Left ventricle myocardium inferior (tissue), 1 donor: ENCODE data around the gene SOBP. TPM values are rescaled to one million over a fixed set of nuclear protein-coding genes. Genes with fewer than 3 reads are reported as not detected.

Source experiments
- DNase-seq: peaks from one replicate; pipeline ENCODE4 v3.0.0-alpha.2; 2020
- H3K27ac ChIP-seq: fragments of 200-600 bp; replicated peaks from 2 replicates; pipeline ENCODE4 v1.8.0; 2021
- H3K27me3 ChIP-seq: fragments of 200-600 bp; 2 replicates; pipeline ENCODE4 v1.8.0; 2021; ENCODE audit warnings: low read depth
- H3K36me3 ChIP-seq: fragments of 200-600 bp; 2 replicates; pipeline ENCODE4 v1.8.0; 2021
- H3K4me1 ChIP-seq: fragments of 200-600 bp; 2 replicates; pipeline ENCODE4 v1.8.0; 2021
- H3K4me3 ChIP-seq: fragments of 200-600 bp; 2 replicates; pipeline ENCODE4 v1.8.0; 2021; ENCODE audit warnings: mild to moderate bottlenecking, moderate library complexity
- H3K9me3 ChIP-seq: fragments of 200-600 bp; replicated peaks from 2 replicates; pipeline ENCODE4 v1.8.0; 2021
- intact Hi-C: fragments of 100-400 bp; cut with micrococcal nuclease; formaldehyde crosslinking; loops from one replicate; pipeline ENCODE4 v1.11.0; 2022
- total RNA-seq: library from RNA; stranded (reverse); fragmentation: NEBNext Ultra II Directional; extraction: Animal tissue kit (Norgen Biotek cat#: 25700); gene quantifications from one replicate; pipeline ENCODE4 v1.2.1, GENCODE V29; 2021
- TF ChIP-seq, protein P1 (sequence below): fragments of 200-600 bp; IDR thresholded peaks from 2 replicates; pipeline ENCODE4 v1.8.0; 2021; ENCODE audit warnings: antibody characterized with exemption, mild to moderate bottlenecking, borderline replicate concordance
- donor health status: DM: no; HTN: yes; CAD: no; lungs with severe emphysema.

Gene SOBP
- total RNA-seq, 1 donor from 2014 or later: 22.9 TPM

DNA sequence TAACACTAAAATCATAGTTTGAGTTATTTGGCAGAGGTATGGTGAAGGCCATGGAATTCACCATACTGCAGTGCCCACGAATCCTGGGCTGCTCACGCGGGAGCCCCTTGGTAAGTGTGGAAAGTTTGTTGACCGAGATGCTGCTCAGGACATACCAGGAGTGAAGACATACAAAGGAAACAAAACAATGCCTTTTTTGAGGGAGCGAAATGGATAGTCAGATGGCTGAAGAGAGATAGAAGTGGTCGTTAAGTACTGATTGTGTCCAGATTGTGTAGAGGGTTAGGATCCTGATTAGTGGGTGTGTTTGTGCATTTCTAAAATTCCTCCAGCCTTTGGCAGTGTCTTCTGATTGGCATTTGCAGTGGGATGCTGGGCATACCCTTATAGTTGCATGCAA lies 83.0 kb downstream of the SOBP start:
- no peak for DNase-seq
- intact Hi-C loops: no loop called here
- Histone ChIP-seq H3K27ac (no peak overlapping the region), H3K9me3 (no peaks in the 10 kb centered on the region), H3K27me3 (no peaks in the 10 kb centered on the region), H3K4me1 (no peaks in the 10 kb centered on the region), H3K36me3 (peaks cover 11% of the 10 kb centered on the region), H3K4me3 (no peak overlapping the region)
- TF ChIP-seq, protein P1, sequence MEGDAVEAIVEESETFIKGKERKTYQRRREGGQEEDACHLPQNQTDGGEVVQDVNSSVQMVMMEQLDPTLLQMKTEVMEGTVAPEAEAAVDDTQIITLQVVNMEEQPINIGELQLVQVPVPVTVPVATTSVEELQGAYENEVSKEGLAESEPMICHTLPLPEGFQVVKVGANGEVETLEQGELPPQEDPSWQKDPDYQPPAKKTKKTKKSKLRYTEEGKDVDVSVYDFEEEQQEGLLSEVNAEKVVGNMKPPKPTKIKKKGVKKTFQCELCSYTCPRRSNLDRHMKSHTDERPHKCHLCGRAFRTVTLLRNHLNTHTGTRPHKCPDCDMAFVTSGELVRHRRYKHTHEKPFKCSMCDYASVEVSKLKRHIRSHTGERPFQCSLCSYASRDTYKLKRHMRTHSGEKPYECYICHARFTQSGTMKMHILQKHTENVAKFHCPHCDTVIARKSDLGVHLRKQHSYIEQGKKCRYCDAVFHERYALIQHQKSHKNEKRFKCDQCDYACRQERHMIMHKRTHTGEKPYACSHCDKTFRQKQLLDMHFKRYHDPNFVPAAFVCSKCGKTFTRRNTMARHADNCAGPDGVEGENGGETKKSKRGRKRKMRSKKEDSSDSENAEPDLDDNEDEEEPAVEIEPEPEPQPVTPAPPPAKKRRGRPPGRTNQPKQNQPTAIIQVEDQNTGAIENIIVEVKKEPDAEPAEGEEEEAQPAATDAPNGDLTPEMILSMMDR: no peak

DNA sequence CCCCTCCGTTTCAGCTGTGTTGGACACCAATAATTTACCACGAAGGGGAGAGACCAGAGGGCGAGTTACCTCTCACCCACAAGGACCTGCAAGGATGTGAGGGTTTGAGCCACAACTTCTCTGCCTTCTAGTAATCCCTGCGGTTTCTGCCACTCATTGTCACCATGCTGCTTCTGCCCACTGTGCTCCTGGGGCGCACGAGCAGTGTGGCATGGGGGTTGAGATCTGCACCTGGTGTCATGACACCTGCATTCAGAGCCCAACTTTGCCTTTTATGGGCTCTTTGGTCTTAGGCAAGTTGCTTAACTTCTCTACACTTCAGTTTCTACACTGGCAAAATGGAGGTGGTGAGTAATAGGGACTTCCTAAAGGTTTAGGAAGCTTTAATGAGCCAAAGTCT lies 84.9 kb downstream of the SOBP start:
- Histone ChIP-seq H3K27me3 (no peaks in the 10 kb centered on the region), H3K36me3 (peaks cover 11% of the 10 kb centered on the region), H3K27ac (no peak overlapping the region), H3K4me3 (no peak overlapping the region), H3K4me1 (no peaks in the 10 kb centered on the region), H3K9me3 (no peaks in the 10 kb centered on the region)
- TF ChIP-seq, protein P1: no peak
- intact Hi-C loops: no loop called here
- no peak for DNase-seq

DNA sequence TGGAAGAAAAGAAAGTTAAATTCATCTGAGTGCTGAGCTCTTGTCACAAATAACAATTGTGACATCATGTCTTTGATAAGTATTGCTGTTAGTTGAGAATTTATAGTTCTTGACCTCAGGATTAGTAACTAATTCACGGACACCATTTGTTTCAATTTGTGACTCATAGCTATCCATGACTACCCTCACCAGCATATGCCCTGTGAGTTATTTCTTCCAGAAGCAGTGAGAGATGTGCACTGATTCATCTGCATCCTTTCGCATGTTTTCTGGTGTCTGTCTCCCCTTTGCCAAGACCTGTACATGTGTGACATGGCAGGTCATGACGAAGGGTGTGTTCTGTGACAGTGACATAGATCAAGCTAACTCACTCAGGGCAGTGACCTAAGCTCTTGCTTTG lies 86.9 kb downstream of the SOBP start:
- intact Hi-C loops: no loop called here
- Histone ChIP-seq H3K4me3 (no peak overlapping the region), H3K36me3 (peaks cover 11% of the 10 kb centered on the region), H3K27me3 (no peaks in the 10 kb centered on the region), H3K4me1 (peaks cover 9% of the 10 kb centered on the region), H3K27ac (no peak overlapping the region), H3K9me3 (no peaks in the 10 kb centered on the region)
- TF ChIP-seq, protein P1: no peak
- DNase-seq: no peak

DNA sequence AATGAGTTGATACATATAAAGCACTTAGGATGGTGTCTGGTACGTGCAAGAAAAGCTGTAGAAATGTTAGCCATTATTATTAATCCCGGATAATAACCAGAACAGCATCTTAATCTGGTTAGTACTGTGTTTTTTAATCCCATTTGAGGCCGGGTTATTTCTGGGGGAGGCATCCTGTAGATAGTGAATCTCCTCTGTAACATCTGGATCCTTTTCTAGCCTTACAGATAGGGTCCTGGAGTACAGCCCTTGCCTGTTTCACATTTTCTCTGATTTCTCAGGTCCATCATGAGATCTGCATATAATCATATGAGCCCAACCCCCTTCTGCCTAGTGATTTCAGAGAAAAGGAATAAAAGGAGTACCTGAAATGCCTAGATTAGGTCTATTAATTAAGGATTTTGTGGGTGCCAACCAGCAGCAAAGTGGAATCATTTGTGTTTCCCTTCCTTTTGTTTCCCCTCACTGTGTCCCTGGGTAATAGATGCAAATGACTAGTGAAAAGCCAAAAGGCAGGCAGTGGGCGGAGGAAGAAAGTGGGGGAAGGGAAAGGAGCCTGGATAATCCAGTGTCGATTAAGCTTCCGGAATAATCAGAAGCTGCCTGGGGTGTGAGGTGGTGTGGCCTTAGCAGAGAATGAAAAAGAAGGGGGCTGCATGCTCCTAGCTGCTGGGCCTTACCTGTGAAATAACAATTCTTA lies 88.9 kb downstream of the SOBP start:
- Histone ChIP-seq H3K4me3 (no peak overlapping the region), H3K27ac (no peak overlapping the region), H3K36me3 (peaks cover 11% of the 10 kb centered on the region), H3K4me1 (peaks cover 10% of the 10 kb centered on the region), H3K9me3 (no peaks in the 10 kb centered on the region), H3K27me3 (no peaks in the 10 kb centered on the region)
- TF ChIP-seq, protein P1: no peak
- intact Hi-C loops: no loop called here
- no peak for DNase-seq

GRCh38 chr6:107579456-107580056 lies 89.6 kb downstream of the SOBP start:
- TF ChIP-seq, protein P1: no peak
- Histone ChIP-seq H3K9me3 (no peaks in the 10 kb centered on the region), H3K36me3 (peaks cover 8% of the 10 kb centered on the region), H3K4me1 (peaks cover 10% of the 10 kb centered on the region), H3K27ac (no peak overlapping the region), H3K27me3 (no peaks in the 10 kb centered on the region), H3K4me3 (no peak overlapping the region)
- intact Hi-C loops: no loop called here
- DNase-seq: no peak
